Activated T-helper 2 cell treated with anti-CD3 and anti-CD28 coated beads, Interferon-gamma antibody, Interleukin-2, Interleukin-4, amounts not matched to agents 10 μg/mL and 5 μg/mL and 100 μg/mL, durations not matched to agents 14 hours and 24 hours and 36 hours (primary cell): ENCODE measurements around the gene SPON2. TPM values are rescaled to one million over a fixed set of nuclear protein-coding genes. Genes with fewer than 3 reads are reported as not detected.

Source experiments
- DNase-seq: peaks from one replicate; pipeline ENCODE4 v3.0.0; 2021; ENCODE audit warnings: low spot score
- H3K27ac Mint-ChIP-seq: one replicate; pipeline ENCODE4 v1.8.0; 2021; ENCODE audit warnings: mixed read lengths
- H3K27me3 Mint-ChIP-seq: one replicate; pipeline ENCODE4 v1.8.0; 2021; ENCODE audit warnings: low read depth, mixed read lengths
- H3K36me3 Mint-ChIP-seq: one replicate; pipeline ENCODE4 v1.8.0; 2021; ENCODE audit warnings: low read depth, mixed read lengths
- H3K4me1 Mint-ChIP-seq: one replicate; pipeline ENCODE4 v1.8.0; 2021; ENCODE audit warnings: low read depth, mixed read lengths
- H3K4me3 Mint-ChIP-seq: one replicate; pipeline ENCODE4 v1.8.0; 2021; ENCODE audit warnings: low read depth, mild to moderate bottlenecking, moderate library complexity, mixed read lengths
- H3K9me3 Mint-ChIP-seq: one replicate; pipeline ENCODE4 v1.8.0; 2021; ENCODE audit warnings: mixed read lengths
- intact Hi-C: fragments of 100-400 bp; cut with micrococcal nuclease; formaldehyde crosslinking; loops from one replicate; pipeline ENCODE4 v1.15.1; 2023
- total RNA-seq: library from RNA; stranded (reverse); gene quantifications from 2 replicates; pipeline ENCODE4 v1.2.3, GENCODE V29; 2022

Gene SPON2
- total RNA-seq, 1 donor from 2014 or later = 26.7 TPM

DNA sequence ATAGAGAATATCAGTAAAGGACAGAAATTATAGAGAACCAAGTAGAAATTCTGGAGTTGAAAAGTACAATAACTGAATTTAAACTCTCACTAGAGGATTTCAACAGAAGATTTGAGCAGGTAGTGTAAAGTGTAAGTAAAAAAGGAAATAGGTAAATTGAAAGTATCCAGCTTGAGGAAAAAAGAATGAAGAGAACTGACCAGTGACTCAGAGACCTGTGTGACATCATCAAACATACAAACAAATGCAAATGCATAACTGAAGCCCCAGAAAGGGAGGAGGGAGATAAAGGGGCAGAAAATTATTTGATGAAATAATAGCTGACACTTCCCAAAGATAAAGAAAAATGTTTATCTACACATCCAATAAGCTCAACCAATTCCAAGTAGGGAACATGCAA is 8.3 kb upstream of the SPON2 start:
- Mint-ChIP-seq H3K36me3 (peaks cover 51% of the 10 kb centered on the region), H3K9me3 (peaks cover 33% of the 10 kb centered on the region), H3K27me3 (no peaks in the 10 kb centered on the region), H3K27ac (no peak overlapping the region), H3K4me1 (peaks cover 21% of the 10 kb centered on the region), H3K4me3 (no peak overlapping the region)
- DNase-seq = no peak
- intact Hi-C loops = no loop called here

DNA sequence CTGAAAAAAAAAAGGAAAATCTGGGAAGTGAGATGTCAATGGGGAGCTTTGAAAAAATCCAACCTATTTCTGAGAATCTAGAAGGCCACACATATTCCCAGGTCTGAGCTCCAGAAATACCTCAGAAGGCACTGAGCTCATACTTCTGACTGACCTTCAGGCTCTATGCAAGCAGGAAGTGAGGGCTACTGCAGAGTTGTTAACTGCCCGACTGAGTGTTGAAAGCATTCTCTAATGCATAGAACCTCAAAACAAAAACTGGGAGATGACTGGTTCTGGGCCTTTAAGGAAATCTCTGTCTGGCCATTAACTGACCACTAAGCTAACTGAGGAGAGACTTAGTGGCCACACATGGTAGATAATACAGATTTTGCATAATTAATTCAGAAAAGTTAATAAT is 7.6 kb upstream of the SPON2 start:
- DNase-seq = no peak
- no peak overlapping the region for H3K27ac Mint-ChIP-seq
- H3K36me3 Mint-ChIP-seq = peaks cover 51% of the 10 kb centered on the region
- H3K4me3 Mint-ChIP-seq = no peak overlapping the region
- peaks cover 33% of the 10 kb centered on the region for H3K9me3 Mint-ChIP-seq
- intact Hi-C loops = no loop called here
- H3K4me1 Mint-ChIP-seq = peaks cover 21% of the 10 kb centered on the region
- no peaks in the 10 kb centered on the region for H3K27me3 Mint-ChIP-seq

DNA sequence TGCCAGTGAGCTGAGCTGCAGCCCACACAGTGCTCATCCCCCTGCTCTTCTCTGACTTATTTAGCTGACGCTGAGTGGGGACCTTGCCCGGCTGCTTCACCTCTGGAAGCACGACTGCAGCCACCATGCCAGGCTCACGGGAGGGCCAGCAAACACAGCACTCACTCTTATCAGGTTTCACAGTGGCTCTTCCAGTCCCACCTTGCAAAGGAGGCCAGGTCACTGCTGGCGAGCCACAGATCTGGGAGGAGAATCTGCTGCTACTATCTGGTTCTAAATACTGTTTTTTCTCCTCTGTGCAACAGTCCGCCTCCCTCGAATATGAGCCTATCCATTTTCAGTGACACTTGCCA is 6.7 kb upstream of the SPON2 start:
- DNase-seq = no peak
- intact Hi-C loops = no loop called here
- H3K27ac Mint-ChIP-seq = no peak overlapping the region
- H3K4me3 Mint-ChIP-seq = no peak overlapping the region
- peaks cover 33% of the 10 kb centered on the region for H3K9me3 Mint-ChIP-seq
- H3K4me1 Mint-ChIP-seq = peaks cover 18% of the 10 kb centered on the region
- peaks cover 4% of the 10 kb centered on the region for H3K27me3 Mint-ChIP-seq
- peaks cover 51% of the 10 kb centered on the region for H3K36me3 Mint-ChIP-seq

DNA sequence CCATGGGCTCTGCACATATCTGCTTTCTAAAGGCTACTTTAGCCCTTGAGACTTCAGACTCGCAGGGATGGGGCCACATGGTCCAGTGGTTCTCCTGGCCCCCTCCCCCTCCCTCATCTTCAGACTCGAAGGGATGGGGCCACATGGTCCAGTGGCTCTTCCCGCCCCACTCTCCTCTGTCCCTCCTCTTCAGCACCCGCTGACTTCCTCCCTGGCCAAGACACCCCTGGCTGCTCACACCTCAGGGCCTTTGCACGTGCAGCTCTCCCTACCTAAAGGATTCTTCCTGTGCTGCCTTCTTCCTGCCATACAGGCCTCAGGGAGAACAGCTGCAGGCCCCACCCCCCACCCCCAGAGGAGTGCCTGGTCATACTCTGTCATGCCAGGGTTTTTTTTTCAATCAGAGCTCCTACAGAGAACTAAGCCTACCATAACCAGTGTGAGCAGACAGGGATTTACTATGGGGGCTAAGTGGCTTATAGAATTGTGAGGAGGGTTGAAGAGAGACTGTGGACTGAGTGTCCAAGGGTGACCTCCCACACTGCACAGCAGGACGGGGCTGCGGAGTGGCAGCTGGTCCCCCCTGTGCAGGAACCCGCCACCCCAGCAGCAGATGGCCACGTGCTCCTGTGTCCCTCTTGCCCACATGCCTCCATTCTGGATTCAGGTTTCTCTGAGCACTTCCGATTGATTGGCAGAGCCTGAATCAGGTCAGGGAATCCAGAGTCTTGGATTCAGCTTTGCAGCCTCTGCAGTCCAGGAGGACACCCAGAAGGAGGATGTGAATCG is 6.1 kb upstream of the SPON2 start:
- no peak for DNase-seq
- intact Hi-C loops = no loop called here
- Mint-ChIP-seq H3K4me1 (peaks cover 13% of the 10 kb centered on the region), H3K27ac (no peak overlapping the region), H3K4me3 (no peak overlapping the region), H3K36me3 (peaks cover 51% of the 10 kb centered on the region), H3K27me3 (peaks cover 10% of the 10 kb centered on the region), H3K9me3 (peaks cover 33% of the 10 kb centered on the region)

GRCh38 chr4:1177274-1178141 is 5.1 kb upstream of the SPON2 start:
- peaks cover 27% of the 10 kb centered on the region for H3K9me3 Mint-ChIP-seq
- peaks cover 16% of the 10 kb centered on the region for H3K27me3 Mint-ChIP-seq
- H3K4me3 Mint-ChIP-seq = no peak overlapping the region
- peaks cover 5% of the 10 kb centered on the region for H3K4me1 Mint-ChIP-seq
- H3K27ac Mint-ChIP-seq = no peak overlapping the region
- intact Hi-C loops = no loop called here
- H3K36me3 Mint-ChIP-seq = peaks cover 42% of the 10 kb centered on the region
- DNase-seq = no peak

GRCh38 chr4:1176398-1177273 is 4.3 kb upstream of the SPON2 start:
- Mint-ChIP-seq H3K4me1 (peaks cover 2% of the 10 kb centered on the region), H3K4me3 (no peak overlapping the region)

GRCh38 chr4:1175635-1176229 is 3.3 kb upstream of the SPON2 start:
- Mint-ChIP-seq H3K4me1 (peaks cover 4% of the 10 kb centered on the region), H3K4me3 (no peak overlapping the region), H3K27ac (no peak overlapping the region), H3K27me3 (peaks cover 19% of the 10 kb centered on the region), H3K9me3 (peaks cover 12% of the 10 kb centered on the region), H3K36me3 (peaks cover 27% of the 10 kb centered on the region)
- intact Hi-C loops = no loop called here
- DNase-seq = no peak

More at GRCh38 chr4:1176398-1177273, 4.3 kb upstream of the SPON2 start:
- H3K27me3 Mint-ChIP-seq = peaks cover 16% of the 10 kb centered on the region
- H3K36me3 Mint-ChIP-seq = peaks cover 33% of the 10 kb centered on the region
- intact Hi-C loops = no loop called here
- no peak overlapping the region for H3K27ac Mint-ChIP-seq
- DNase-seq = no peak
- H3K9me3 Mint-ChIP-seq = peaks cover 19% of the 10 kb centered on the region

DNA sequence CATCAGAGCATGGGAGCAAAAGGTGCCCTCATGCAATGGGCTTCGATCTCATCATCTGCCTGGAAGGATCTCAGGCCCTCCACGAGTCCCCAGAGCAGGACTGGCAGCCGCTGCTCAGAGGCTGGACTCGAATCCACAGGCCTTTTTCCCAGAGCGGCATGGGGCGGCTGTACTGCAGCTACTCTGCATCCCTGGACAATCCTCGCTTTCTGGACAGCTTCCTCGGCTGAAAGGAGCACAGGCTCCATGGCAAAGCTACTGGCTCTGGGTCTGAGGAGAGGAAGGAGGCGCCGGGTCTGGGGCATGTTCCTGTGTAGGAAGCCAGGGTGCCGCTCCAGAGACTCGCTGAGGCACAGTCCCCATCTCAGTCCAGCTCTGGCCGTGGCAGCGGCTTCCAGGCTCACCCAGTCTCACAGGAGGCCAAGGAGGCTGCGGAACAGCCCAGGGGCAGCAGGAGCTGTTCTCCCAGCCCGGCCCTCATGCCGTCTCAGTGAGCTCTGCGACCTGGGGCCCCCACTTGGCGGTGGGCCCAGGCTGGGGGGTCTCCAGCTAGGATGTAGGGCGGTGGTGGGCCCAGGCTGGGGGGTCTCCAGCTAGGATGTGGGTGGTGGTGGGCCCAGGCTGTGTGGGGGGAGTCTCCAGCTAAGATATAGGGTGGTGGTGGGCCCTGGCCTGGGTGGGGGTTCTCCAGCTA is 2.7 kb upstream of the SPON2 start:
- H3K9me3 Mint-ChIP-seq = peaks cover 5% of the 10 kb centered on the region
- H3K4me1 Mint-ChIP-seq = peaks cover 5% of the 10 kb centered on the region
- no peak overlapping the region for H3K27ac Mint-ChIP-seq
- peaks cover 24% of the 10 kb centered on the region for H3K36me3 Mint-ChIP-seq
- intact Hi-C loops = no loop called here
- no peak for DNase-seq
- H3K27me3 Mint-ChIP-seq = peaks cover 23% of the 10 kb centered on the region
- H3K4me3 Mint-ChIP-seq = no peak overlapping the region

DNA sequence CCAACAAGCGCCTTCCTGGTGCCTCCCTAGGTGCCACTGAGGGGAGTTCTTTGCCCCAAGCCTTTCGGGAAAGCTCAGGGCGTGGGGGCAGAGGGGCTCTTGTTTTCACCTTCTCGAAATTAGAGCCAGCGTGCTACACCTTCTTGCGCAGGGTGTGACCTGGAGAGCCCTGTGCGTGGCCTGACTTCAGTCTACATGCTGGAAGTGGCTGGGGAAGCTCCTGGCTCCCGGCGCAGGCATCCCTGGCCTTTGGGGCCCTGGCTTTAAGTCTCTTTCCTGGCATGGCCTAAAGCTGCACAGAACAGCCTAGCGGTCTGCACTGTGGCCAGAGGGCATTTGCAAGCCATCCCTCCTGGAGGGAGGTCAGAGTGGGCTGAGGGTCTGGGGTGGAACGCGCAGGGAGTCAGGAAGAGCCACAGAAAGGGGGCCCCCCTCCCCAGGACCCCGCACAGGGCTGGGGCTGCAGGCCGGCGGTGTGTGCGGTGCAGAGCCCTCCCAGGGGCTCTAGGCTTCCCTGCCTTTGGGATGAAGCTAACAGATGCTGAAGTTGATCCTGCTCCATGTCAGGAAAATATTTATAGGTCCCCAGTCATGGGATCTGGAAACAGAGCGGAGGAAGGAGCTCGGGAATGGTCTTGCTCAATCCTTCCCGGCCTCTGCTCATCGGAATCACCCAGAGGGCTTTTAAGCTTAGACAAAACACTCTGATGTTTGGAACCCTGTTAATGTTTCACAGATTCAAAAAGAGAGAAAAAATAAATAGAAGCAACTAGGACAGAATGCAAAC is 781 bp upstream of the SPON2 start:
- H3K4me3 Mint-ChIP-seq = no peak overlapping the region
- H3K27me3 Mint-ChIP-seq = peaks cover 24% of the 10 kb centered on the region
- H3K9me3 Mint-ChIP-seq = no peaks in the 10 kb centered on the region
- intact Hi-C loops = no loop called here
- H3K4me1 Mint-ChIP-seq = peaks cover 6% of the 10 kb centered on the region
- H3K36me3 Mint-ChIP-seq = peaks cover 7% of the 10 kb centered on the region
- no peak overlapping the region for H3K27ac Mint-ChIP-seq
- no peak for DNase-seq

GRCh38 chr4:1171311-1172227 is 814 bp downstream of the SPON2 start:
- peaks cover 24% of the 10 kb centered on the region for H3K27me3 Mint-ChIP-seq
- H3K4me1 Mint-ChIP-seq = peaks cover 15% of the 10 kb centered on the region
- no peaks in the 10 kb centered on the region for H3K9me3 Mint-ChIP-seq
- peaks cover 6% of the 10 kb centered on the region for H3K36me3 Mint-ChIP-seq
- intact Hi-C loops = no loop called here
- peak; percentile 51 for DNase-seq
- no peak overlapping the region for H3K27ac Mint-ChIP-seq
- H3K4me3 Mint-ChIP-seq = peak overlapping the region; percentile 42

- no peak overlapping the region for H3K4me3 Mint-ChIP-seq
- H3K9me3 Mint-ChIP-seq = no peaks in the 10 kb centered on the region
- H3K36me3 Mint-ChIP-seq = peaks cover 6% of the 10 kb centered on the region
- DNase-seq = no peak
- H3K4me1 Mint-ChIP-seq = peaks cover 14% of the 10 kb centered on the region
- intact Hi-C loops = no loop called here
- peaks cover 24% of the 10 kb centered on the region for H3K27me3 Mint-ChIP-seq
- H3K27ac Mint-ChIP-seq = no peak overlapping the region
Observed at GRCh38 chr4:1170976-1171310, 1.4 kb downstream of the SPON2 start.
